DMS79 treated with DMSO at 0.1 percent for 48 hours (cell line): ENCODE measurements around the gene ZNRD2.

ENCODE experiments used
- DNase-seq: peaks from one replicate; lab custom pipeline; 2025; lab: John Stamatoyannopoulos, UW

ZNRD2 gene

DNA sequence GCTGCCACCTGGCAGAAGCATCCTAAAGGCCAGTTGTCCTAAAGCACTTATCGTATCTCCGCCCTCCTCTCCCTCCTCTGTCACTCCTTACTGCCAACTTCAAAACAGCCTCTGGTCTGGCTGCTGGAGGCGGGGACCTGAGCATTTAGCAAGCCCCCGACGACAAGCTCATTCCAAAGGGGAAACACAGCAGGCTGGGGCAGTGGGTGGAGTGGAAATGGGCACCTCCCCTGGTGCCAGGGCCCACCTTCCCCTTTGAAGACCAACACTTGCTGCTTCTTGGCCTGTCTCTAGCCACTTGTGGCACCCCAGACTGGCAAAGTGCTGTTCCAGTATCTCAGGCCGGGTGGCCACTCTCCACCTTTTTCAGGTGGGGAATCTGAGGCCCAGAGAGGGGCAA, 40.1 kb downstream of the ZNRD2 start:
- DNase-seq: no peak

DNA sequence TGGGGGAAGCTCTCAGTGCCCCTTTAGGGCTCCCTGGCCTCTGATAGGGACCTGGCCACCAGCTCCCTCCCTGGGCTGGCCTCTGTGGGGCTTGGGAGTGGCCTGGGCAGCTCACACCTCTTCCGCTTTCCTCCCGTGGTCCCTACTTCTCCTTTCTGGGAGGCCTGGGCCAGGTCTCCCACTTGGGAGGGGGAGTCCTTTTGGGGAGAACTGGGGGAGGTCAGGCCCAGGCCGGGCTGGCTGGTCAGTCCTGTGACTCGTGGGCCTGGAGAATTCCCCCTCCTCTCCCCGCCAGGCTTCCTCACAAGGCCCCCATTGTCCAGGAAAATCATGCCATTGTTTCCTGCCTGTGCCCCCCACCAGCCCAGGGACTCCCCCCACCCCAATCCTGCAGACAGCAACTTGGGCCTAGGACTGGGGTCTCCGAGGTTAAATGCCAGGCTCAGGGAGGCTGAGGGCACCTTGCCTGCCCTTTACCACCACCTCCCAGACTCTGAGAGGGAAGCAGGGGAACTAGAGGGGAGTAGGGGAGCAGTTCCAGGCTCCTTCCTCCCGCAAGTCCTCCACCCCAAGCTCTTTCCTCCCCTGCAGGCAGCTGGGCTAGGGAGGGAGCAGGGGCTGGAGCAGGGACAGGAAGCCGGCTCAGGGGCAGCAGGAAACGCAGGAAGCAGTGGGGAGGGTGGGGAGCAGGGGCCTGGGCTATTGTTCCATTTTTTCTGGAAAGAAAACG, 40.9 kb downstream of the ZNRD2 start:
- DNase-seq: no peak

DNA sequence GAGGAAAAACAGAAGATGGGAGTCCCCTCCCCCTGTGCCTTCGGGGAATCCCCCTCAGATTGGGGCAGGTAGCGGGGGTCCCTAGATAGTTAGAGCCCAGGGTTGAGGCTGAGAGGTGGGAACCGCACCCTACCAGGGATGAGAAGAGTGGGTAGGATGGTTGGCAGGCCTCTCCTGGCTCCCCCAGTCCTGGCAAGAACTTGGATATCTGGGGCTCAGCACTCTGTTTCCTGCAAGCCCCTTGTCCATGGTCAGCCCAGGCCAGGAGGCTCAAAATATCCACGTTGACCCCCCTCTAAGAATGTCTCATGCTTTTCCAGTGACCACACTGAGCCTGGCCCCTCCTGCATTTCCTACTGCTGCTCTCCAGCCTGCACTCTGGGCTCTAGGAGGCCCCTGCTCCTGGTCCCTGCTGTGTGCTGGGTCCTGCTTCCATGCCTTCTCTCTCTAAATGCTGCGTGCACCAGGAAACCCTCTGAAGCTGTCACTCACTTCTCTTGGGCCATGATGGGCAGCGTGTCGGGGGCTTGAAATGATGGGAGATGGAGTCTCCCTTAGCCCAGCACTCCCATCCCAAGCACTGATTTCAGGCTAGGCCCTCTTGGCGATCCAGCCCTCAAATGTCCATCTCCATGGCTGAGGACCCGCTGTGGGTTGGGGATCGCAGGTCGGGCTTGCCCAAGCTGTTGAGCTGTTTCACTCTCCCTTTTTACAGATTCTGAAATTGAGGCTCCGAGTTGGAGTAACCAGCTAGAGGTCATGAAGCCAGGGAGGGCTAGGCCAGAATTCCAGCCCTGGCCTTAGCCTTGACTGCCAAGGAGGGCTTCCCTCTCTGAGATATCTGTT, 41.7 kb downstream of the ZNRD2 start:
- no peak for DNase-seq

DNA sequence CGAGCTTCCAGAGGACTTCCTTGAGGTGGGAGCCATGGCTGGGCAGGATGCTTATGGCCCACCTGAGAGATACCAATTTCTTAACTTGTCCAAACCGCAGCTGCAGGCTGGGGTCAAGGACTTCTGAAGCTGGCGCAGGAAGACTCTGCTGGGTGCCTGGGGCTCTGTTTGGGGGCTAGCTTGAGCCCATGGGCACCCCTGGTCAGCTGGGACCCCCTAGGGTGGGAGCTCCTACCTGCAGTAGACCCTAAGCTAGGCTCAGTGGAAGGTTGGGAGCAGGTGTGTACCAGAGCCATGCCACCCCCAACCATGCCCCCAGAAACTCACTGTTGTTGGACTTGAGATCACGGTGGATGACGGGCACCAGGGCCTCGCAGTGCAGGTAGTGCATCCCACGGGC, 42.4 kb downstream of the ZNRD2 start:
- DNase-seq: no peak

DNA sequence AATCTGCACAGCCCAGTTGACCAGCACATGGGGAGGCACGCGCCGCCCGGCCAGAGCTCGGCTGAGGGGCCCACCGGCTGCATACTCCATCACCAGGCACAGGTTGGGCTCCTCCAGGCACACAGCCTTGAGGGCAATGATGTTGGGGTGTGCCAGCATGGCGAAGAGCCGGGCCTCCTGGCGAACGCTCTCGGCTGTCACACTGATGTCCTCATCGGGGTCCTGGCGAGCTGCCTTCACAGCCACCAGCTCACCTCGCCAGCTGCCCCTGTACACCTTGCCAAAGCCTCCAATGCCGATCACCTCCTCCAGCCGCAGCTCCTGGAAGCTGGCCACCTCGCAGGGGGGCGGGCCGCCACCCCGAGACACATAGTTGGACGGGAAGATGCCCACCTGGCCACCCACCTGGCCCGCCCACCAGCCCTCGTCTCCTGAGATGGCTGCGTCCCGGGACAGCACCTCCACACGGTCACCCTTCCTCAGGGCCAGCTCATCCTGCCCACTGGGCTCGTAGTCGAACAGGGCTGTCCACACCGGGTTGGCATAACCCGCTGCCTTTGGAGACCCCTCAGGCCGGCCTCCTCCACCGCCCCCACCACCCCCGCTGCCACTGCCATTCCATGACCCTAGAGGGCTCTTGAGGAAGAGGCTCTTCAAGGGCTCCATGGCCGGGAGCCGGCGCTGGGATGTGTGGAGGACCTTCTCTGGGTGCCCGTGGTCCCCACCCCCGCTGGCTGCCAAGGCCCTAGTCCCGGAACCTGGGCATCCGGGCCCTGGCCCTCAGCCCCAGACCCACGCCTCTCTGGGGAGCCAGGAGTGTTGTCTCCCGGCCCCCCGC, 43.0 kb downstream of the ZNRD2 start:
- DNase-seq: peak; percentile 20

DNA sequence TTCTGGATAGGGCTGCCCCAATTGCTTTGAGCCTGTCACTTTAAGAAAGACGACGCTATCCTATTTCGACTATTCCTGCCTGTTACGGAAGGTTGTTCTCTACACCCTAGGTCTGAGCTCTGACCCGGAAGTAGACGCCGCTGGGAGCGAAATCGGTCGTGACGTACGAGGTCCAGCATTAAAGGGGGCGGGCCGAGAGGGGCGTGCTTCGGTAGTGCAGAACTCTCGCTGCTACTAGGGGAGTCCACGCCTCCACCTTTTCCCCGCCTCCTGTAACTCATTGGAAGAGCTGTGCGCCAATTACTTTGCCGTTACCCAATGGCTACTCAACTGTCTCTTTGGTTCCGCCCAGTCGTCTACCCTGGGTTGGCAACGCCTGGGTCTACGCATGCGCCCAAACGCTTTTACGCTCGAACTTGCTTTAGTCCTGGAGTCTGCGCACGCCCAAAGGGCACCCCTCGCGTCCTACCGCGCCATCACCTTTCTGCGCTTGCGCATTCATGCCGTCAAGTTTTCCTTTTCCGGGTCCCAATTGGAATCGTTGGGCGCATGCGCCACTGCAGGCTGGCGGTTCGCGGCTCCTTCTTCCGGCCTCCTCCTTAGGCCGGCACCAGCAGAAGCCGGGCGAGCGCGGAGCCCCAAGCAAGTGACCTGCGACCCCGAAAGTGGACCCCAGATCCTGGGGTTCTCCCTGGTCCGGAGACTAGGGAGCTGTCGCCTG, 45.1 kb downstream of the ZNRD2 start, which contains the start of gene PCNX3:
PCNX3 (plus strand) TSS at position 548 of the 721 bp plus-strand sequence. CDS start 536 bp downstream, outside the sequence.
- peak; percentile 100 for DNase-seq

DNA sequence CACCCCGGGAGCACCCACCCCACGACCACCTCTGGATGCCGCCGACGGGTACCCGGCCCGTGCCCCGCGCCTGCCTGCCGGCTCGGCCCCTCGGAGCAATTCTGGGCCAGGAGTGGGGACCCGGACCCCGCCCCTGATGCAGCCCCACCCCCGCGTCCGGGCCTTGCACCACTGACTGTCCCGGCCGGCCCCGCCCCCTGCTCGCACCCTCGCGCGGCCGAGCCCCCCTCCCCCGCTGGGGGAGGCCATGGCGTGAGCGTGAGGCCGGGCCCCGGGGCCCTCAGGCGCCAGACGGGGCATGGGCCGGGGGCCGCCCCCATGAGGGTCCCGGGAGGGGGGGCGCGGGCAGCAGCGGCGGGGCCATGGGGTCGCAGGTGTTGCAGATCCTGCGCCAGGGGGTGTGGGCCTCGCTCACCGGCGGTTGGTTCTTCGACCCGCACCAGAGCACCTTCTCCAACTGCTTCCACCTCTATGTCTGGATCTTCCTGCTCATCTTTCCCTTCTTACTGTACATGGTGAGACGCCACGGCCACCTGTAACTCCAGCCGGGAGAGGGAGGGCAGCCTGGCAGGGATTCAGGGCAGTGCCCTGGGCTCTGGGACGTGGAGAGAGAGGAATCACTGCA, 45.8 kb downstream of the ZNRD2 start:
- no peak for DNase-seq

DNA sequence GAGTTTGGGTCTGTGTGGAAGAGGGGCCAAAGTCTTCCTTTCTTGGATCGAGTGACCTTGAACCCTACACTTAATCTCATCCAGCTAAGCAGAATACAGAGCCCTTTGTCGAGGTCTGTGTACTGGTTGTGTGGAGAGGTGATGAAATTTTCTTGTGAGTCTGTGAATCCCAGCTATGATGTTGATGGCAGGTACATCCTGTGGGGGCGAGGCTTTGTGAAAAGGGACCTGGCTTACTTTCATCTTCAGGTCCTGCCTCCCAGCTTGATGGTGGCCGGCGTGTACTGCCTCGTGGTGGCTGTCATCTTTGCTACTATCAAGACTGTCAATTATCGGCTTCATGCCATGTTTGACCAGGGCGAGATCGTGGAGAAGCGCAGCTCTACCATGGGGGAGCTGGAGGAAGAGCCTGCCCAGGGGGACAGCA, 46.3 kb downstream of the ZNRD2 start:
- DNase-seq: no peak

DNA sequence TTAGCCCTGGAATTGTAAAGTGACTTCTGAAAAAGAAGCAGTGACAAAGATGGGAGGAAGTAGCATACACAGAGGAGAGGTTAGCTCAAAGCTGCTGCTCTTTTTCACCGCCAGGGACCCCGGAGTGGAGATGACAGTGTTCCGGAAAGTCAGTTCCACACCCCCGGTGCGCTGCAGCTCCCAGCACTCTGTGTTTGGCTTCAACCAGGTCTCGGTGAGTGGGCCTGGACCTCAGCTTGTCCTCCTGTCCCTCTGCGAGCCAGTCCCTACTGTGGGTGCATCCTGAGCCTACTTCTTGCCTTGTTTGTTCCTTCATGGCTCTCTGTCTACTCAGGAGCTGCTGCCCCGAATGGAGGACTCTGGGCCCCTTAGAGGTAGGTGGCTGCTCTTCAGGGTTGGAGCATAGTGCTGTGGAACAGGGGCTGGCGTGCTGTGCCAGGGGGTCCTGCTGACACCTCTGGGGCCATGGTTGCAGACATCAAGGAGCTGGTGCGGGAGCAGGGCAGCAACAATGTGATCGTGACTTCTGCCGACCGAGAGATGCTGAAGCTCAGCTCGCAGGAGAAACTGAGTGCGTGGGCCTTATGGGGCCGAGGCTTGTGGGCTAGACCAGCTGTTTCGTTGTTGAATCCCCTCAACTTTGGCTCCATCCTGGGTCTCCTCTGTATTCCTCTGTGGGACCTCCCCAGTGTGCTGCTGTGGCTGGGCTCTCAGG, 47.0 kb downstream of the ZNRD2 start:
- DNase-seq: no peak

DNA sequence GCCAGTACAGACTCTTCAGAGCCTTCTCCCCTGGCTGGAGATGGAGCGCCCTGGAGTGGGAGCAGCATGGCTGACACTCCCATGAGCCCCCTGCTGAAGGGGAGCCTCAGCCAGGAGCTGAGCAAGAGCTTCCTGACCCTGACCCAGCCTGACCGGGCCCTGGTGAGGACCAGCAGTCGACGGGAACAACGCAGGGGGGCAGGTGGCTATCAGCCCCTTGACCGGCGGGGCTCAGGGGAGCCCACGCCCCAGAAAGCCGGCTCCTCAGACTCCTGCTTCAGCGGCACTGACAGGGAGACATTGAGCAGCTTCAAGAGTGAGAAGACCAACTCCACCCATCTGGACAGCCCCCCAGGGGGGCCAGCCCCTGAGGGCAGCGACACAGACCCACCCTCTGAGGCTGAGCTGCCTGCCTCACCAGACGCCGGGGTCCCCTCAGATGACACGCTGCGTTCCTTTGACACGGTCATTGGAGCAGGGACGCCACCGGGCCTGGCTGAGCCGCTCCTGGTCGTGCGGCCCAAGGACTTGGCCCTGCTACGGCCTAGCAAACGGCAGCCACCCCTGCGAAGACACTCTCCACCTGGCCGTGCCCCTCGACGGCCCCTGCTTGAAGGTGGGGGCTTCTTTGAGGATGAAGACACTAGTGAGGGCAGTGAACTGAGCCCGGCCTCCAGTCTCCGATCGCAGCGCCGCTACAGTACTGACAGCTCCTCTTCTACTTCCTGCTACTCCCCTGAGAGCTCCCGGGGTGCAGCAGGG, 47.9 kb downstream of the ZNRD2 start:
- no peak for DNase-seq

DNA sequence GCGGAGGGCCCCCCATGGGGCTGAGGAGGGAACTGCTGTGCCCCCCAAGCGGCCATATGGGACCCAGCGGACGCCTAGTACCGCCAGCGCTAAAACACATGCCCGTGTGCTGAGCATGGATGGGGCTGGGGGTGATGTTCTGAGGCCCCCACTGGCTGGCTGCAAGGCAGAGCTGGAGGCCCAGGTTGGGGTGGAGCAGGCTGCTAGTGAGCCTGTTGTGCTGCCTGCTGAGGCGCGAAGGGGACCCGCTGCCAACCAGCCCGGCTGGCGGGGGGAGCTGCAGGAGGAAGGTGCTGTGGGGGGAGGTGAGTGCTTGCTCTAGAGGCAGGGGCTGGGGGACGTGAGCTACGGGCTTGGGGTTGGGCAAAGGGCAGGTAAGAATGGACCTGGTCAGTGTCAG, 48.5 kb downstream of the ZNRD2 start:
- no peak for DNase-seq

DNA sequence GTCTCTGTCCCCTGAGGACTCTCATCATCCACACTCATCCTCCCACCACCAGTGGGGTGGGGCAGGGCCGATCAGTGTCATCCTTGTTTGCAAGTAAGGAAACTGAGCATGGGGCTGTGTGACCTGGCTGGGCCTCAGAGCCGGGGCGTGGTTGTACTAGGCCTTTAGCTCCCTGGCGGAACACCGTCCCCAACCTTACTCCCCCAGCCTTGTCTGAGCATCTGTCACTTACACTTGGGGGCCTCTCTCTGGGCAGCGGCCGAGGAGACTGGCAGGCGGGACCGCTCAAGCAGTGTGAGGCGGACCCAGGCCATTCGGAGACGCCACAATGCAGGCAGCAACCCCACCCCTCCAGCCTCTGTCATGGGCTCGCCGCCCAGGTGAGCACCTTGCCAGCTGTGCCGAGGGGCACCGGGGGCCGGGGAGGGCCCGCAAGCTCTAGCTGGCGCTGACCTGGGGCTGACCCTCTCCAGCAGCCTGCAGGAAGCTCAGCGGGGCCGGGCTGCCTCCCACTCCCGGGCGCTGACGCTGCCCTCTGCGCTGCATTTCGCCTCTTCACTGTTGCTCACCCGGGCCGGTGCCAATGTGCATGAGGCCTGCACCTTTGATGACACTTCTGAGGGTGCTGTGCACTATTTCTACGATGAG, 49.1 kb downstream of the ZNRD2 start:
- no peak for DNase-seq

DNA sequence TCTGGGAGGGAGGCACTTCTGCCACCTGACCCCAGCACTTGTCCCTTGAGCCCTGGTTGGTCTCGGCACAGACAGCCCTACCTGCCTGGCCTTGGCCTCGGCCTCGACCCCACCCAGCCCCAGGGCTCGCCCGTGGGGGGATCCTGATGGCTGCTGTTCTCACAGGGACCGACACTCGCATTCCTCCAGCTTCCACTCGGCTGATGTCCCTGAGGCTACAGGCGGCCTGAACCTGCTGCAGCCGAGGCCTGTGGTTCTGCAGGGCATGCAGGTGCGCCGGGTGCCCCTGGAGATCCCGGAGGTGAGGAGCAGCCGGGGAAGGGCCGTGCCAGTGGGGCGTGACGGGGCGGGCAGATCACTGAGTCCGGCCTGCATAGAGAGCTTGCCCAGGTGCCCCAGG, 50.4 kb downstream of the ZNRD2 start:
- no peak for DNase-seq

DNA sequence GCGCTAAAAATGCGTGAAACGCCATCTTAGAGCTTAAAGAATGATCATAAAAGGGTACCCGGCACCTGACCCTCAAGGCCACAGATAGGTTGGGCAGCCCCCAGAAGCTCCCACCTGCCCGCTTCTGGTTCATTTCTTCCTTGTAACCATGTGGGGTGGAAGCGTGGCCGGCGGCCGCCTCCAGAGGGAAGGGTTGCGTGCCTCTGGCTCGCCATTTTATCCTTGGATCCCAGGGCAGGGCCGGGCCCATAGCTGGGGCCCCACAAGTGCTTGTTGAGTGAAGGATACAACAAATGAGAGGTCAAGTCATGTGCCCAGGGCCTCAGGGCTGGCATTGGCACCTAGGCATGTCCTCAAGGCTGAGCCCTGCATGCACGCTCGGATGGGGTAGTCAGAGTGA, 51.2 kb downstream of the ZNRD2 start:
- no peak for DNase-seq
